Measurements from ENCODE around the gene CDK10.

- TF ChIP-seq, protein P1, sequence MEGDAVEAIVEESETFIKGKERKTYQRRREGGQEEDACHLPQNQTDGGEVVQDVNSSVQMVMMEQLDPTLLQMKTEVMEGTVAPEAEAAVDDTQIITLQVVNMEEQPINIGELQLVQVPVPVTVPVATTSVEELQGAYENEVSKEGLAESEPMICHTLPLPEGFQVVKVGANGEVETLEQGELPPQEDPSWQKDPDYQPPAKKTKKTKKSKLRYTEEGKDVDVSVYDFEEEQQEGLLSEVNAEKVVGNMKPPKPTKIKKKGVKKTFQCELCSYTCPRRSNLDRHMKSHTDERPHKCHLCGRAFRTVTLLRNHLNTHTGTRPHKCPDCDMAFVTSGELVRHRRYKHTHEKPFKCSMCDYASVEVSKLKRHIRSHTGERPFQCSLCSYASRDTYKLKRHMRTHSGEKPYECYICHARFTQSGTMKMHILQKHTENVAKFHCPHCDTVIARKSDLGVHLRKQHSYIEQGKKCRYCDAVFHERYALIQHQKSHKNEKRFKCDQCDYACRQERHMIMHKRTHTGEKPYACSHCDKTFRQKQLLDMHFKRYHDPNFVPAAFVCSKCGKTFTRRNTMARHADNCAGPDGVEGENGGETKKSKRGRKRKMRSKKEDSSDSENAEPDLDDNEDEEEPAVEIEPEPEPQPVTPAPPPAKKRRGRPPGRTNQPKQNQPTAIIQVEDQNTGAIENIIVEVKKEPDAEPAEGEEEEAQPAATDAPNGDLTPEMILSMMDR (IDR thresholded peaks at IDR 0.05) = no peak
- TF ChIP-seq POLR2A (IDR thresholded peaks at IDR 0.05) = no peak
Observed at GRCh38 chr16:89739383-89739782, 52.9 kb downstream of the CDK10 start.

Measured in right lobe of liver (tissue), 4 donors.